Rectal smooth muscle tissue (tissue), 1 donor: ENCODE data around the gene TMEM101.
"Not testable (repeated sequence)": the region's sequence is repeated elsewhere in the genome, so short reads cannot be mapped to it uniquely, and the experiment has no call there.

Source experiments
- H3K27ac ChIP-seq: one replicate; pipeline ENCODE4 v1.7.0; 2013; ENCODE audit warnings: low read depth, low read length, inconsistent platforms
- H3K27me3 ChIP-seq: one replicate; pipeline ENCODE4 v1.7.0; 2013; ENCODE audit warnings: low read length; ENCODE audit not compliant: control insufficient read depth, insufficient read depth
- H3K36me3 ChIP-seq: one replicate; pipeline ENCODE4 v1.7.0; 2013; ENCODE audit warnings: low read length; ENCODE audit not compliant: control insufficient read depth, insufficient read depth
- H3K4me1 ChIP-seq: one replicate; pipeline ENCODE4 v1.7.0; 2013; ENCODE audit warnings: low read length; ENCODE audit not compliant: control insufficient read depth, insufficient read depth
- H3K4me3 ChIP-seq: one replicate; pipeline ENCODE4 v1.7.0; 2013; ENCODE audit warnings: low read length
- H3K9ac ChIP-seq: one replicate; pipeline ENCODE4 v1.7.0; 2013; ENCODE audit warnings: low read length

TMEM101 gene

GRCh38 chr17:44014437-44015172 lies at the start of gene TMEM101:
TSS of gene TMEM101 (minus strand) at chr17:44014963. CDS start at chr17:44014952, 11 bp downstream.
- Histone ChIP-seq H3K36me3 (peaks cover 4% of the 10 kb centered on the region), H3K27me3 (no peaks in the 10 kb centered on the region), H3K4me1 (peaks cover 6% of the 10 kb centered on the region), H3K9ac (peak within 1 kb of the TSS; percentile 84), H3K27ac (peak within 1 kb of the TSS; percentile 73), H3K4me3 (peak within 1 kb of the TSS; percentile 75)

DNA sequence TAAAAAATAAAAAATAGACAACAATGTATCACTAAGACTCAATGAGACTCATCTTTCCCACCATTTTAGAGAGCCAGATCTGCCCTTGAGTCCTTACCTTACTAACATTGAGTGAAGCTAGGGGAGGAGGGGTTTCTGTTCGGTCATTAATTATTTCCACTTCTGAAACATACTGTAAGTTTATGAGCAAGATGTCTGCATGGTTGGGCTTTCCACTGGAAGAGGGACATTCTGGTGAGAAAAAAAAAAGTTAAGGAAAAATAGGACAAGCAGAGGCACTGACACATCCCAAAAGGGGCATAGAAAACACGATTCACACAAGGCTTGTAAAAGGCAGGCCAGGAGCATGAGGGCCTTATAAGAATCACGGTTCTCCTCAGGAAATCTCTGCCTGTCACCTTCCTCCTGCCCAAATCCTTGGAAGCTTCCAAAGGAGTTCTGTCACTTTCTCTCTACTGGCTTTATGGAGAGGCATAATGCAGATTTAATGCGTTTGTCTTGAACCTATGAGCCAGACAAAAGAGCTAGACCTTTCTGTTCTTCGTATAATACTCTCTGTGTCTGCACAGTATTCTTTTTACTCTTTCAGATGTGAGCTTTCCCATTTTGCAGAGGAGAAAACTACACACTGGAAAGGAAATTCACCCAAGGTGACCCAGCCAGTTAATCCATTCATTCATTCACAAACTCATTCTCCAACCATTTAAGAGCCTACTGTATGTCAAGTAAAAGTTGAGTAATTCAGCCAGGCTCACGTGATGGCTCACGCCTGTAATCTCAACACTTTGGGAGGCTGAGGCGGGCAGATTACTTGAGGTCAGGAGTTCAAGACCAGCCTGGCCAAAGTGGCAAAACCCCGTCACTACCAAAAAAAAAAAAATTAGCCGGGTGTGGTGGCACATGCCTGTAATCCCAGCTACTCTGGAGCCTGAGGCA lies 49.2 kb upstream of the TMEM101 start:
- no peak overlapping the region for H3K4me3 ChIP-seq
- H3K27me3 ChIP-seq, result no peaks in the 10 kb centered on the region
- peaks cover 10% of the 10 kb centered on the region for H3K36me3 ChIP-seq
- H3K9ac ChIP-seq, result no peak overlapping the region
- no peaks in the 10 kb centered on the region for H3K4me1 ChIP-seq
- no peak overlapping the region for H3K27ac ChIP-seq

DNA sequence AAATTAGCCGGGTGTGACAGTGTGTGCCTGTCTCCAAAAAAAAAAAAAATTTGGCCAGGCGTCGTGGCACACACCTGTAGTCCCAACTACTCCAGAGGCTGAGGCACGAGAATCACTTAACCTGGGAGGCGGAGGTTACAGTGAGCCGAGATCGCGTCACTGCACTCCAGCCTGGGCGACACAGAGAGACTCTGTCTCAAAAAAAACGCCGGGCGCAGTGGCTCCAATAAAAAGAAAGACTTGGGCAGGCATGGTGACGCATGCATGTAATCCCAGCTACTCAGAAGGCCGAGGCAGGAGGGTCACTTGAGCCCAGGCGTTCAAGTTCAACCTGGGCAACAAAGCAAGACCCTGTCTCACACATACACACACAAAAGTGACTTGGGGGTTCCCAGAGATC lies 48.1 kb upstream of the TMEM101 start:
- no peak overlapping the region for H3K9ac ChIP-seq
- H3K27me3 ChIP-seq, result no peaks in the 10 kb centered on the region
- no peak overlapping the region for H3K27ac ChIP-seq
- H3K4me1 ChIP-seq, result no peaks in the 10 kb centered on the region
- peaks cover 10% of the 10 kb centered on the region for H3K36me3 ChIP-seq
- no peak overlapping the region for H3K4me3 ChIP-seq

DNA sequence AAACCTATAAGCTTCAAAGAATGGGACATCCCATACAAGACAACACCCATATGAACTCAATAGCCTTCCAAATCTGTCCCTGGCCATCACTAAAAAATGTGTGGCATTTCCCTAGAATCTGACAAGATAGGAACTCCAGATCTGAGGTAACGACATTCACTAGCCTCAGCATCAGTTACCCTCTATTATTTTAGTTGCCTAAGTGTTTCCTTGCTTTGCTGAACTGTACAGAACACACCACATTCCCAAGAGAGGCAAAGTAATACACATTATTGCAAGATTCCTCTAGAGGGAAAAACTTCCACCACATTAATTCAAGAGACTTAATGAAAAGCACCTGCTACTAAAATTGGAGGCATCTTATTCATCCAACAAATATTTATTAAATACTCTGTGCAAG lies 46.7 kb upstream of the TMEM101 start:
- Histone ChIP-seq H3K4me1 (no peaks in the 10 kb centered on the region), H3K9ac (no peak overlapping the region), H3K4me3 (no peak overlapping the region), H3K27me3 (no peaks in the 10 kb centered on the region), H3K27ac (no peak overlapping the region), H3K36me3 (peaks cover 11% of the 10 kb centered on the region)

GRCh38 chr17:44059101-44059892 lies 44.5 kb upstream of the TMEM101 start:
- no peak overlapping the region for H3K9ac ChIP-seq
- H3K4me1 ChIP-seq, result no peaks in the 10 kb centered on the region
- no peaks in the 10 kb centered on the region for H3K27me3 ChIP-seq
- H3K27ac ChIP-seq, result no peak overlapping the region
- H3K36me3 ChIP-seq, result peaks cover 11% of the 10 kb centered on the region
- no peak overlapping the region for H3K4me3 ChIP-seq

DNA sequence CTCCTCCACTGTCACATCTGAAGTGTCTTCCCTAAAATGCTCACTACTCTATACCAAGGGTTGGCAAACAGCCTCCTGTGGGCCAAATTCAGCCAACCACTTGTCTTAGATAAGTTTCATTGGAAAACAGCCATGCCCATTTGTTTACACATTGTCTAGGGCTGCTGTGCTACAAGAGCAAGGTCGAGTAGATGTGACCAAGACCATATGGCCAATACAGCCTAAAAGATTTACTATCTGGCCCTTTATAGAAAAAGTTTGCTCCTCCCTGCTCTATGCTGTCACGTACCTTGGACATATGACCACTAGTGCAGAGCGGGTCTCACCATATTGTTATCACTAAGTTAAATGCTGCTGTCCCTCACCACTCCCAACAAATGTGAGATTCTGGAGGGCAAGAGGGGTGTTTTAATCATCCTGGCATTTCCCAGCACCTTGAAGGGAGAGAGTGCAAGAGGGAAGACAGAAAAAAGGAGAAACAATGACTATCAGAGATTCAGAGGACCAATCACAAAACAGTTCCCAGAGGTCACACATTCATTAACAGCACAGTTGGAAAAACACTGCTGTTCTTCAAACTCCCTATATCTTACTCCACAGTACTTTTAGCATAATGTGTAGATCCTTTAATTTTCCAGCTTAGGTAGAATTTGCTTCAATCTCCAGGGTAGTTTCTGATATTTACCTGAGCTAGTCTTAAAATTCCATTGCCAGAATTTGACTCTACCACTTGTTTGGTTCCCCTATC lies 38.5 kb upstream of the TMEM101 start:
- Histone ChIP-seq H3K27ac (peak overlapping the region; percentile 3), H3K4me1 (peaks cover 5% of the 10 kb centered on the region), H3K36me3 (peaks cover 6% of the 10 kb centered on the region), H3K4me3 (no peak overlapping the region), H3K9ac (no peak overlapping the region), H3K27me3 (no peaks in the 10 kb centered on the region)

DNA sequence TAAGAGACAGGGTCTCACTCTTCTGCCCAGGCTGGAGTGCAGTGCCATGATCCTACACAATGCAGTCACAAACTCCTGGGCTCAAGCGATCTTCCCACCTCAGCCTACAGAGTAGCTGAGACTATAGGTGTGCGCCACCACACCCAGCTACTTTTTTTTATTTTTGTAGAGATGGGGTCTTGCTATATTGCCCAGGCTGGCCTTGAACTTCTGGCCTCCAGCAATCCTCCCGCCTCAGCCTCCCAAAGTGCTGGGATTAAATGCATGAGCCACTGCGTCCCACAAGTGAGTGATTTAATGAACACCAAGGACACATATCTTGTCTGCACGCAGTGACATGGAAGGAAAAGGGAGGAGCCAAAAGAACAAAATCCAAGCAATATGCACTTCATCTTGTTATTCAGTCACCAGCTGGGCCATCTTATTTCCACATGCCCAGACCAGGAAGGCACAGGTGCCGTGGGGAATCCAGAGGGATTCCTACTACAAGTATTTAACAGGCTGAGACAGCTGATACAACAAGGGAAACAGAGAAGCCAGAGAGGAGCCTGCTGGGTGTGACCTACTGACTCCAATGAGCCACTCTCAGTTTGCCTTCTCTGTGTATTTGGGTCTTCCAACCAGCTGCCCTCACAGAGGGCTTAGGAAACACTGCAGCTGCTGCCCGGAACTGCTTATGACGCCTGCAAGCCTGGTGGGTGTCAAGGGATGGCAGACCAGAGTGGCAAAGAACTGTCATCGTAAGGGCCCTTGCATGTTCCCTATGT lies 34.7 kb upstream of the TMEM101 start:
- Histone ChIP-seq H3K9ac (no peak overlapping the region), H3K4me1 (peaks cover 5% of the 10 kb centered on the region), H3K27me3 (no peaks in the 10 kb centered on the region), H3K4me3 (no peak overlapping the region), H3K36me3 (peaks cover 4% of the 10 kb centered on the region), H3K27ac (no peak overlapping the region)

- H3K27me3 ChIP-seq, H3K9ac ChIP-seq, H3K36me3 ChIP-seq, H3K27ac ChIP-seq, H3K4me3 ChIP-seq, H3K4me1 ChIP-seq: not testable (repeated sequence)
Measured at GRCh38 chr17:44046893-44047292, 32.1 kb upstream of the TMEM101 start.

DNA sequence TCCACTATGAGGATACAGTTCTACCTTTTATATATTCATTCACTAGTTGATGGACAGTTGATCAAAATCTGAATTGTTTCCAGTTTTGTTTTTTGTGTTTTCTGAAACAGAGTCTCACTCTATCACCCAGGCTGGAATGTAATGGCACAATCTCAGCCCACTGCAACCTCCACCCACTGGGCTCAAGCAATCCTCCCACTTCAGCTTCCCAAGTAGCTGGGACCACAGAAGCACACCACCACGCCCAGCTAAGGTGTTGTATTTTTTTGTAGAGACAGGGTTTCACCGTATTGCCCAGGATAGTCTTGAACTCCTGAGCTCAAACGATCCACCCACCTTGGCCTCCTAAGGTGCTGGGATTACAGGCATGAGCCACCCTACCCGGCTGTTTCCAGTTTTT lies 30.7 kb upstream of the TMEM101 start:
- H3K27ac ChIP-seq, result no peak overlapping the region
- H3K9ac ChIP-seq, result no peak overlapping the region
- H3K4me1 ChIP-seq, result peaks cover 11% of the 10 kb centered on the region
- no peak overlapping the region for H3K4me3 ChIP-seq
- H3K36me3 ChIP-seq, result peaks cover 3% of the 10 kb centered on the region
- no peaks in the 10 kb centered on the region for H3K27me3 ChIP-seq

DNA sequence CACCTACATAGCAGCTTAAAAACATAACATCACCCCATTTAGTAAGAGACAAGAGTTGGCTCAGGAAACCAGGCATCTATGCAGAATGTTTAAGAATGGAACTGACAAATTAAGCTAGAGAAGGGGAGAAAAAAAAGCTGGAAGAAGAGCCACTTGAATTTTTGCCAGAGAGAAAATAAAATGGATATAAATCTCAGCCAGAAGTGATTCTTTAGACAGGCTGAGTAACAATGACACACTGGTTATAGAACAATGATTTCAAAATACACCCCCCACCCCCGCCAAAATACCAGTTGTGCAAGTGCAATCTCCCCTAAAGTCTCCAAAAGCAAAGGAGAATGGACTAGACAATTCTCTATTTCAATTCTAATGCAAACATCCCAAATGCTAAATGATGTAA lies 29.3 kb upstream of the TMEM101 start:
- Histone ChIP-seq H3K27ac (no peak overlapping the region), H3K36me3 (no peaks in the 10 kb centered on the region), H3K9ac (no peak overlapping the region), H3K4me3 (no peak overlapping the region), H3K4me1 (peaks cover 18% of the 10 kb centered on the region), H3K27me3 (no peaks in the 10 kb centered on the region)

DNA sequence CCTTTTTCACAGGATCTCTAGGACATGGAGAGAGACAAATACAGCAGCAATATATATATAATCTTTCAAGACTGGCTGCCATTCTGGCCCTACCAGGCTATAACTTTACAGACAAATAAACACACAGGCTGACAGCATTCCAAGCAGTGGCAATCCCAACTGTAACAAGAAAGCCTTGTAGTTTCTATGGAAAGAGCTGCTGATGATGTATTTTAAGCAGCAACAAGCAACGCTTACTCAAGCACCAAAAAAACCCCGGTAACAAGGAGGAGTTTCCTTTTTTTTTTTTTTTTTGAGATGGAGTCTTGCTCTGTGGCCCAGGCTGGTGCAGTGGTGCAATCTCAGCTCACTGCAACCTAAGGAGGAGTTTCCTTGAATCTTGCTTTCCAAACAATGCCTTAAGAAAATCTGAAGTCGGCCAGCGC lies 28.5 kb upstream of the TMEM101 start:
- no peak overlapping the region for H3K4me3 ChIP-seq
- H3K27me3 ChIP-seq, result no peaks in the 10 kb centered on the region
- no peaks in the 10 kb centered on the region for H3K36me3 ChIP-seq
- H3K9ac ChIP-seq, result no peak overlapping the region
- no peak overlapping the region for H3K27ac ChIP-seq
- H3K4me1 ChIP-seq, result peaks cover 18% of the 10 kb centered on the region
